Measurements from ENCODE around the gene OR6N1.

The OR6N1 gene

DNA sequence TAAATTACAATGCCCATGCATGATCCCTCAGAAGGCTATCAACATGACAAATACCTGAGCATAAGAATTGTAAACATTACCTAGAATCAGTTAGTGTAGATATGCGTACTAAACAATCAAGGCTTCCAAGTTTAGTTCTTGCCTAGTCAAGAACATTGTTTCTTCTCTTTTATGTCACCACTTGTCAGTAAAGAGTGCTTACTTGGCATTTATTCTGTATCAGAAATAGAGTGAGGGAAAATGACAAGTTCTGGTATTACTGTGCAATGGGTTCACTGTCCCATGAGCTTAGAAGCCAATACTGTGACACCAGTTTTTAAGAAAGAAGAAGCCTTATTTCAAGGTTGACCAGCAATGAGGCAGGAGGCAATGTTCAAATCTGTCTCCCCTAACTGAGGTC is 31.7 kb upstream of the OR6N1 start:
- no peak for DNase-seq (ENCODE audit: low read depth in 2 of 2)
- H3K4me3 ChIP-seq (replicated peaks in 1 of 2; ENCODE audit: low read depth in 2 of 2, low read length in 2 of 2), result no peak overlapping the region
- TF ChIP-seq, protein P1, sequence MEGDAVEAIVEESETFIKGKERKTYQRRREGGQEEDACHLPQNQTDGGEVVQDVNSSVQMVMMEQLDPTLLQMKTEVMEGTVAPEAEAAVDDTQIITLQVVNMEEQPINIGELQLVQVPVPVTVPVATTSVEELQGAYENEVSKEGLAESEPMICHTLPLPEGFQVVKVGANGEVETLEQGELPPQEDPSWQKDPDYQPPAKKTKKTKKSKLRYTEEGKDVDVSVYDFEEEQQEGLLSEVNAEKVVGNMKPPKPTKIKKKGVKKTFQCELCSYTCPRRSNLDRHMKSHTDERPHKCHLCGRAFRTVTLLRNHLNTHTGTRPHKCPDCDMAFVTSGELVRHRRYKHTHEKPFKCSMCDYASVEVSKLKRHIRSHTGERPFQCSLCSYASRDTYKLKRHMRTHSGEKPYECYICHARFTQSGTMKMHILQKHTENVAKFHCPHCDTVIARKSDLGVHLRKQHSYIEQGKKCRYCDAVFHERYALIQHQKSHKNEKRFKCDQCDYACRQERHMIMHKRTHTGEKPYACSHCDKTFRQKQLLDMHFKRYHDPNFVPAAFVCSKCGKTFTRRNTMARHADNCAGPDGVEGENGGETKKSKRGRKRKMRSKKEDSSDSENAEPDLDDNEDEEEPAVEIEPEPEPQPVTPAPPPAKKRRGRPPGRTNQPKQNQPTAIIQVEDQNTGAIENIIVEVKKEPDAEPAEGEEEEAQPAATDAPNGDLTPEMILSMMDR (IDR thresholded peaks at IDR 0.05; ENCODE audit: low read depth, low read length), result no peak

DNA sequence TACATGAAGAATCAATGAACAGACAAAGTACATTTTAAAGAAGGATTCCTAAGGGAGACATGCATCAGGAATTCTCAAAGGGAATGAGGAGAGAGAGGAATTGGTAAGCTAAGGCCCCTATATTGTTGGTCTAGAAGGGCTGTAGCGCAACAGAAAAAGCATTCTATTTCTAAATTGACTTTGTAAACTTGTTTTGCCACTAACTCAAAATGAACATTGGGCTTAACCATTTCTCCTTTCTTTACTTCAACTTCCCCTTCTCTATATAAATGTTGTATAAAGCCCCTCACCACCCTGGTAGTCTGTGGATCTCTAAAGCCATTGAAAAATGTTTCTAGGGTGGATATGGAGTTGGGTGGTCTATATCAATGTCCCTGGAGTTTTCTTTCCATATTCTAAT is 29.4 kb upstream of the OR6N1 start:
- H3K4me3 ChIP-seq (replicated peaks in 1 of 2; ENCODE audit: low read depth in 2 of 2, low read length in 2 of 2), result no peak overlapping the region
- TF ChIP-seq, protein P1 (IDR thresholded peaks at IDR 0.05; ENCODE audit: low read depth, low read length), result no peak
- DNase-seq (ENCODE audit: low read depth in 2 of 2), result no peak

DNA sequence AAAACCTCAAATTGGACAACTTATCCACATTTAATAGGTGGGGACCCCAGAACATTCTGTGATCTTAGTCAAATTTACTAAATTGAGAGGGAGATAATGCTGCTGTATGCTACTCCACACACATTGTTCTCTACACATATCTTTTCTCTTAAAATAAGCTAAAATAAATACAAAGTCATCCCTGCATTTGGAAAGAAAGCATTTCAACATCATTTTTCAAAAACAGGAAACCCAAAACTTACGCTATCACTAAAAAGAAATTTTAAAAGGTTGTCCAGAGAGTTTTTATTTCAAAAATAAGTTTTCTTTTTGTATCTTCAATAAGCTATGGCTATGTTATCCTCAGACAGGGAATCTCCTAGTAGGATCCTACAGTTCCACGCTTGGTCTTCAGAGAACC is 28.5 kb upstream of the OR6N1 start:
- DNase-seq (ENCODE audit: low read depth in 2 of 2), result no peak
- H3K4me3 ChIP-seq (replicated peaks in 1 of 2; ENCODE audit: low read depth in 2 of 2, low read length in 2 of 2), result no peak overlapping the region
- TF ChIP-seq, protein P1 (IDR thresholded peaks at IDR 0.05; ENCODE audit: low read depth, low read length), result no peak

DNA sequence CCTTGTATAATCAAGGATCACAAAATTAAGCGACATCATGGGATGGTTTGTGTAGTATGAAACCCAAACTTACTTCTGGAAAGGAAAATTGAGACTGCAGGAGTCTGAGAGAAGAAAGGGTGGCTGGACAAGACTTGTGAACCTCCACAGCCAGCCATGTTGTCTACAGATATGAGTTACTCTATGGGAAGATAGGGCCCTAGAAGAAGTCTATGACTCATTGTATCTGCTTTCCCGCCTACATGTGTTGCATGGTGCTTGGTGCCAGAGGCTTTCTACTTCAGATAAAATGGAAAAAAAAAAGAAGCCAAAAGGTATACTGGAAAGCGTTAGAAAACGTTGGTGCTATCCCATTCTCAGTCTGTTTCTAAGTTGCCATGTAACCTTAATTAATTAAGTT is 27.7 kb upstream of the OR6N1 start:
- no peak for DNase-seq (ENCODE audit: low read depth in 2 of 2)
- H3K4me3 ChIP-seq (replicated peaks in 1 of 2; ENCODE audit: low read depth in 2 of 2, low read length in 2 of 2), result no peak overlapping the region

DNA sequence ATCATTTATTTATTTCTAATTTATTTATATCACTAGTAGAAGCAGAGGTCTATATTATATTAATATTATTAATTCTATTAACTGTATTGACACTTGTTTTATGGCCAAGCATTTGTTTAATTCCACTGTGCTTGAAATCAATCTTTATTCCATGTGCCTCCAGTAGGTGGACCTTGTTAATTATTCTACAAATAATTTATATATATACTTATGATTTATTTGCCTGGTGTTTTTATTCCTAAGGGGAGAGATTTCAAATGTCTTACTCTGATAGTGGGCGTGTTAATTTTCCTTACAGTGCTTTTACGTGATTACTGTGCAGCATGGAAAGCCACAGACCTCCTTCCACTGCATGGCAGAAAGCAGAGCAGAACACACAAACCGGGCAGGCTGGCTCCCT is 26.5 kb upstream of the OR6N1 start:
- DNase-seq (ENCODE audit: low read depth in 2 of 2), result peak; percentile 3 to 4
- H3K4me3 ChIP-seq (replicated peaks in 1 of 2; ENCODE audit: low read depth in 2 of 2, low read length in 2 of 2), result no peak overlapping the region
- TF ChIP-seq, protein P1 (IDR thresholded peaks at IDR 0.05; ENCODE audit: low read depth, low read length), result no peak

More for the DNA sequence above, 27.7 kb upstream of the OR6N1 start:
- TF ChIP-seq, protein P1 (IDR thresholded peaks at IDR 0.05; ENCODE audit: low read depth, low read length), result no peak

DNA sequence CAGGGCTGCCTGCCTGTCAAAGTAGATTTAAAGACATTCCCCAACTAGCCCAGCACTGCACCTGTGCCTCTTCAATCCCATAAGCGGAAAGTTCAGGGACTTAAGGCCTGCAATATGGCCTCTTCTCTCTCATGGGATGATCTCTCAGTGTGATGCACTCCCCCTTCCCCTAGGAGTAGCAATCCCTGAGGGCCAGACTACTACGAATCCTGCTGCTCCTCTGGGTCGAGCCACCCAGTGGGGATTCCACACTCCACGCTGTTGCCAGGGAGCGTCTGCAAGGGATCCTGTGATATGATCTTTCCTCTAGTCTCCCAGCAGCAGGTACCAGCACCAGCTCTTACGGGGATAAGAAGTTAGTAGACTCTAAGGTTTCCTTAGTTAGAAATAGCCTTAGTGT is 22.3 kb upstream of the OR6N1 start:
- DNase-seq (ENCODE audit: low read depth in 2 of 2), result no peak
- no peak overlapping the region for H3K4me3 ChIP-seq (replicated peaks in 1 of 2; ENCODE audit: low read depth in 2 of 2, low read length in 2 of 2)
- TF ChIP-seq, protein P1 (IDR thresholded peaks at IDR 0.05; ENCODE audit: low read depth, low read length), result no peak

DNA sequence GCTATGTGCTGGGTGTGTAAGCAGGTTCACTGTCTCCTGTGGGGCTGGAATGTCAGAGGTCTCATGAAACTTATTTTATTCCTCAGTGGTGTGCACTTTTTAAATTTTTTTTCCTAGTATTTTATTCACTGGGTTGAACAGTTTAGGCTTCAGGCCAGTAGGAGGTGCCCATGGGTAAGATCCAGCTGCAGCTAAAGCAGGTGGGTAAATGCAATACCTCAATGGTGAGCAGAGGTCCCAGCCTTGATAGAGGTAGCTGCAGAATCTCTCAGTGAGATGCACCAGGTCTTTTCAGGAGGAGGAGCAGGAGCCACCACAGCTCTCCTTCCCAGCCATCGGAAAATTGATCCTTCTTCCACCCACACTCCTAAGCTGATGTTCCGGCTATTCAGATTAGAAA is 21.6 kb upstream of the OR6N1 start:
- no peak for DNase-seq (ENCODE audit: low read depth in 2 of 2)
- H3K4me3 ChIP-seq (replicated peaks in 1 of 2; ENCODE audit: low read depth in 2 of 2, low read length in 2 of 2), result no peak overlapping the region
- TF ChIP-seq, protein P1 (IDR thresholded peaks at IDR 0.05; ENCODE audit: low read depth, low read length), result no peak

Data from cardiac fibroblast (primary cell).